NCI-H2029 treated with DMSO at 0.1 percent for 48 hours (cell line): ENCODE data around the gene ABCA13.
A peak's percentile ranks its signal among the peaks of the same experiment; 100 is the strongest.

Source experiments
- DNase-seq: peaks from one replicate; lab custom pipeline; 2025; lab: John Stamatoyannopoulos, UW

The ABCA13 gene

DNA sequence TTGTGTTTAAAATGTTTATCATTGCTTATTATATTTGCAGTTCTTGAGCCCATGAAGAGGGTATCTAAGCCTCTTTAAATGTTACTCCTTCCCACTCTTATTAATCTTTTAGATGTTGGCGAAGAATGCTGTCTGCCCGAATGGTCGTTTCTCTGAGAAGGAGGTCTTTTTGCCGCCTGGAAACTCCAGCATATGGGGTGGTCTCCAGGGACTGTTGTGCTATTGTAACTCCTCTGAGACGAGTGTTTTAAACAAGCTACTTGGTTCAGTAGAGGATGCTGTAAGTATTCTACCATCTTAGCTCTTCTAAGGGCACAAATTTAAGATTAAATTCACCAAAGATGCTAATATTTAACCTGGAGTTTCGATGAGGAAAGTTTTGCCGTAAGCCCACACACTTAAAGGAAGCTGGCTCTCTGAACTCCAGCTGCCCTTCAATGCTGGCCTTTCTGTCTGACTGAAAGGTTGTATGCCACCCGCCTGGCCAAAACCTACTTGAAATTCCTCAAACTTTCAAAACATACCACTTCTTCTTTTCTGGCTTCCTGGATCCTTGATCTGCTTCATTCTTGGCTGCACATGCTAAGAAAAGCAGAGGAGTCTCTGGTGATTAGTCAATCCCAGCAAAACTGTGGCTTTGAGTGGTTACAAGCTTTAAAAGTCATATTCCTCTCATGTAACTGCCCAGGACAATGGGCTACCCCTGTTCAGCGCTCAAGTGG, 74.7 kb downstream of the ABCA13 start:
- no peak for DNase-seq

DNA sequence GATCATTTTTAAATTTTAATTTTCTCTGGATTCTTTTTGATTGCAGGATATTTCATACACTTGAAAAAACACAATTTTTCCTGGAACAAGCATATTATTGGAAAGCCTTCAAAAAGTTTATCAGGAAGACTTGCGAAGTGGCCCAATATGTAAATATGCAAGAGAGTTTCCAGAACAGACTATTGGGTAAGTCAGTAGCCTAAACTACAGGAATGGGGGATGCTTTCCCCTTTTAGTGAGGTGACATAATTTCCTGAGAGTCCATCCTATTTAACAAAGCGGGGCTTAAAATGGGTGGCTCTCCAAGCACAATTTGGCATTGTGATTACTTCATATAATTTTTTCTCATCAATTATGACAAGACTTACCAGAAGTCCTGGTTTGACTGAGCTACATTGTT, 77.9 kb downstream of the ABCA13 start:
- no peak for DNase-seq

DNA sequence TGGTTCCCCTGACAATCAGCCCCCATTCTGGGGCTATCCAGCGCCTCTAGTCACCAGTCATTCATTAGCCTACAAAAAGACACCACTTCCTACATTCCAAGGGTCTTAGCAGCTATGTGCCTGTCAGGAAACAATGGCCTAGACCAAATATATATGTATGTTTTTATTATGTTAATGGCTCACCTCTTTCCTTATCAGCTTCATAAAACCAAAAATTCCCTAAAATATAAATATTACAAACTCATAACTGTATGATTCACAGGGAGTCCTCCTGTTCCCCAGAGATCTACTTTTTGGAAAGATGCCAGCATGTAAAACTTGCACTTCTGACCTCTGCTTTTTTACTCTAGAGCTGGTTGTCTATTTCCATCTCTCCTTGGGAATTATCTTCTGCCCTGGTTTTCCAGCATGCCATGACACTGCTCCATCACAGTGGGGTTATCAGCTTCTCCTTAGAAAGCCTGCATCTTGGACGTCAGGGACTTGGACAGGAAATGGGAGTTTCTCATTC, 79.2 kb downstream of the ABCA13 start:
- DNase-seq = no peak

DNA sequence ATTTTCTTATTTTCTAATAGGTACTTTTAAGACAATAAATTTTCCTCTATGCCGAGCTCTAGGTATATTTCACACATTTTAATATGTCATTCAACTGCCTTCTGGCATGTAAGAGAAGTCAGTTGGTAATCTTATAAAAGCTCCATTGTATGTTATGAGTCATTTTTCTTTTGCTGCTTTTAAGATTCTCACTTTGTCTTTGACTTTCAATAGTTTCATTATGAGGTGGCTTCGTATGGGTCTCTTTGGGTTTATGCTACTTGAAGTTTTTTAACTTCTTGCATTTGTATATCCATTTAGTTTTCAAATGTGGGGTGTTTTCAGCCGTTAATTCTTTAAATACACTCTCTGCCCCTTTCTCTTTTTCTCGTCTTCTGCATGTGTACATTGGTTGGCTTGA, 80.5 kb downstream of the ABCA13 start:
- DNase-seq = no peak

DNA sequence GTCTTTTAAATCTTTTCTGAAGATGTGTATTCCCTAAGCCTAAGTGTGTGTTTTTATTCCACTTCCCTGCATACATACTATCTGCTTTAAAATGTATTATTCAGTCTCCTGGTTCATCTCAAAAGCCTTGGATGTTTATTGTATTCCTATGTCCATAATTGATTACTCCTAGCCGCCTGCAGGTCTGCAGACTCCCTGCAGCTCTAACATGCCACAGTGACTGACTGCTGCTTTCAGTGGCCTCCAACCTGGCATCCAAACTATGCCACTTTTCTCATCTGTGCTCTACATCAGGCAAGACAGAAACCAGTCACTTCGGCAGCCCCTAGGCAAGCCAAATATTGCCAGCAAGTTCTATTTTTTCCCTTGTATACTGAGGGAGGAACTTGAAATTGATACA, 81.7 kb downstream of the ABCA13 start:
- no peak for DNase-seq

DNA sequence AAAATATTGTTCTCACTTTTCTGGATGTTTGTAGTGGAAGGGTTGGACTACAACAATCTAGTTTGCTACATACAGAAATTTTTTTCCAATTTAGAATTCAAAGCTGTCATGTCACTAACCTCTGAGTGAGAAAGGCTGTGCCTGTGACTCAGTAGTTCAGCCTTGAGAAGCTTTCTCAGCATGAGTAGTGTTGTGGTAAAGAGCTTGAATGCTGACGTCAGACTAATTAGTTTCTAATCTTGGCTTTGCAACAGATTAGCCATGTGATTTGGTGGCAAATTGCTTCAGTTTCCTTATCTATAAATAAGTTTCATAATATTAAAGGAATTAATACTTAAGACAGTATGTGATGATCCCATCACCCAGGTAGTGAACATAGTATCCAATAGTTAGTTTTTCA, 83.8 kb downstream of the ABCA13 start:
- no peak for DNase-seq

DNA sequence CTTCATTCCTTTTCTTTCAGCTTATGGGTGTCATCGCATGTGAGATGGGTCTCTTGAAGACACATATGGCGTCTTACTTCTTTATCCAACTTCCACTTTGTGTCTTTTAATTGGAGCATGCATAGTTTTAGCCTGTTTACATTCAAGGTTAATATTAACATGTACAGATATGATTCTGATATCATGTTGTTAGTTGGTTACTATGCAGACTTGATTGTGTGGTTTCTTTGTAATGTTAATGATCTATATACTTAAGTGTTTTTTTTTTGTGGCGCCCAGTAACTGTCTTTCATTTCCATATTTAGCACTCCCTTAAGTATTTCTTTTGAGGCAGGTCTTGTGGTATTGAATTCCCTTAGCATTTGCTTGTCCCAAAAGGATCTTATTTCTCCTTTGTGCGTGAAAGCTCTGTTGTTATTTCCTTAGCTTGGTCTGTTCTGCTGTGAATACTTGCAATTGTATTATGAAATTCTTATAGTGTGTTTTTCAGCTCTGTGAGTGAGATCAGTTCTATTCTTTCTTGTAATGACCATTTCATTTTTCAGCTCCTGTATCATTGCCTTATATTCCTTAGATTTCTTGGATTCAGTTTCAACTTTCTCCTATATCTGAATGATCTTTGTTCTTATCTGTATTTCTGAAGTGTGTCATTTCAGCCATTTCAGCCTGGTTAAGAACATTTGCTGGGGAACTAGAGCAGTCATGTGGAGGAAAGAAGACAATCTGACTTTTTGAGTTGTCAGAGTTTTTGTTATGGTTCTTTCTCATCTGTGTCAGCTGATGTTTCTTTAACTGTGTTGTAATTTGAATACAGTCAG, 88.4 kb downstream of the ABCA13 start:
- no peak for DNase-seq

DNA sequence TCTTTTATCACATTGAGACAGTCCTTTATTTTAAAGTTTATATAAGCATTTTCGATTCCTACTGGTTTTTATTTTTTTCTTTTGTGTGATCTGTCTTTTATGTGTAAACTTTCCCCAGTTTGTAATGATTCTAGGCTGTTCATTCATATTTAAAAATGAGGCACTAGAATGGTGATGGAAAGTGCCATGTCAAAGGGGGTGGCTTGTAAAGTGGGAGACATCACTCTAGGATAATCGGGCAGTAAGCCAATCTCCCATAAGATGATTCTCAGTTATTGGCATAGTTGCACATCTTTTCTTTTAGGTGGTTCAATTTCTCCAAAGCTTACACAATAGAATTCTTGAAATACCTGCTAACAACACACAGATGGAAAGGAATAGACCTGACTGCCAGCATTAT, 90.4 kb downstream of the ABCA13 start:
- no peak for DNase-seq

DNA sequence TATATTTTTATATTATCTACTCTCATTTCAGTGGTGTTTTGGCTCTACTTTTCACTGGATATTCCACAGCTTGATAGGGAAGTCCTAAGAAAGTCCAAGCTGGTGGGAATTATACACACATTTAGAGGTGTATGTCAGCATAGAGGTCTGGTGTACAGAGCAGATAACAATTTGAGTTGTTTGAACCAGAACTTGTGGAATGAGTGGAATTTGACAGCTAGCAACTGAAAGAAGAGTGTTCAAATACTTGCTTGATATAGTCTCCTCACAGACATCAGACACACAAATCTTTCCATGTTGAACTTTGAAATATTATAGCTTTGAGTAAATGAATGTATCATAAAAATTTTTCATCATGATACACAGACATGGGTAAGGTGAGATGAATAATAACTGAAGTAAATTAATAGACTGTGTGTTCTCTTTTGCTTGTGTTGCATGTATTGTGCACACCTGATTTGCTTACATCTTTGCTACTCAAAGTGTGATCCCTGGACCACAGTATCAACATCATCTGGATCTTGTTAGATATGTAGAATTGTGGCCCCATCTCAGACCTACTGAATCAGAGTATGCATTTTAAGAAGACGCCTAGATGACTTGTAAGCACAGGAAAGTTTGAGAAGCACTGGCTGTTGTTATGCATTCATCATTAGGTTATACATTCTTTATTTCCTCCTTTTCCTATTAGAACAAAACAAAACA, 91.5 kb downstream of the ABCA13 start:
- no peak for DNase-seq

DNA sequence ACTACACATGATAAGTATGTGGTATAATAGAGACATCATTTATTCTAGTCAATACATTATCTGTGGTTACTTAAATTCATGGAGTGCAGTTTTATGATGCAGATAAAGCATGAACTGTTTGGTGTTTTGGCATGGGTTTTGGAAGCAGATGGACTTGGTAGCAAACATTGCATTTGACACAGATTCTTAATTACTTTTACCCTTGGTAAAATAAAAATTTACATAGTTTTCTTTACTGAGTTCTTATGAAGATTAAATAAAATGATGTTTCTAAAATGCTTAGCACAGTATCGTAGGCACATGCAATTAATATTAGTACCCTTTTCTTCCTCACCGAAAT, 92.0 kb downstream of the ABCA13 start:
- no peak for DNase-seq

DNA sequence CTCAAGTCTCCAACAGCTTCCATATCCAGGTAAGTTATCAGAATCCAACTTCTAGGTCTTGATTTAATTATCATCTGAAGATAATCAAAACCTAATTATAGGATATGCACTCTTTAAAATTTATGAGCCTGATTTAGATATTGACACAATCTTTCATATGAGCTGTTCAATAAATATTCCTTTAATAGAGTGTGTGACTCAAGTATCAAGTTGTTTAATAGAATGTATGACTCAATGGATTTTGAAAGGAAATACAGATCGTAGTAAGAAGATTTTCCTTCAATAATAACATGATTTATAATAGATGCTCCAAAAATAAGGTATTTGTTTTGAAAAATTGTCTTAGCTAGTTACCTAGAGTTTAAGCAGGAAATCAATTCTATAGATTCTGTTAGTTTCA, 97.8 kb downstream of the ABCA13 start:
- DNase-seq = no peak

DNA sequence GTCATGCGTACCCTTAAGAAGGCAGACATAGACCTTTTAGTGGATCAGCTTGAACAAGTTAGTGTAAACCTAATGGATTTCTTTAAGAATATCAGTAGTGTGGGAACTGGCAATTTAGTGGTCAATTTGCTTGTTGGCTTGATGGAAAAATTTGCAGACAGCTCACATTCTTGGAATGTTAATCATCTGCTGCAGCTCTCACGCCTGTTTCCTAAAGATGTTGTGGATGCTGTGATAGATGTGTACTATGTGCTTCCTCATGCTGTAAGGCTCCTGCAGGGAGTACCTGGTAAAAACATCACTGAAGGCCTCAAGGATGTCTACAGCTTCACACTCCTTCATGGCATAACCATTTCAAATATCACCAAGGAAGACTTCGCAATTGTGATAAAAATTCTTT, 103.4 kb downstream of the ABCA13 start:
- DNase-seq = no peak

DNA sequence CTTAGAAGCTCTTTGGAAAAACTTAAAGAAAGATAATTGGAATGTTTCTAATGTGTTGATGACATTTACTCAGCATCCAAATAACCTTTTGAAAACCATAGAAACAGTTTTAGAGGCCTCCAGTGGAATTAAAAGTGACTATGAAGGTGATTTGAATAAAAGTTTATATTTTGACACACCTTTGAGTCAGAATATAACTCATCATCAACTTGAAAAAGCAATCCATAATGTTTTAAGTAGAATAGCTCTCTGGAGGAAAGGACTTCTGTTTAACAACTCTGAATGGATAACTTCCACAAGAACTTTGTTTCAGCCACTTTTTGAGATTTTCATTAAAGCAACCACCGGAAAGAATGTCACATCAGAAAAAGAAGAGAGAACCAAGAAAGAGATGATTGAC, 108.2 kb downstream of the ABCA13 start:
- DNase-seq = no peak

DNA sequence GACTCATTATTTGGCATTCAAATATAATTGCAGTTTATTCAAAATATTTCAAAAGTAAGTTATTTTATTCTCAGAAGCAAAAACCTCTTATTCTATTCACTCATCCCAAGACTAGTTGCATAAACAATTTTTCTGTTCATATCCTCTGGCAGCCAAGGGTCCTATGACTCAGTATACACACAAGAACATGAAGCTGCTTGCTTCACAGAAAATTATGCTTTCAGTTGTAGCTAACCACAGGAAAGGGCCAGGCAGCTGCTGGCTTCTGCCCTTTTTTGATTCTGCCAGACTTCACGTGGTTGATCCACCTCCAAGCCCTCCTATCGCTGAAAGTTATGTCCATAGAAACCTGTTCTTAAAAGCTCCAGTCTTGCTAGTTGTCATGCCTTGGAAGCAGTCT, 108.8 kb downstream of the ABCA13 start:
- DNase-seq = no peak

DNA sequence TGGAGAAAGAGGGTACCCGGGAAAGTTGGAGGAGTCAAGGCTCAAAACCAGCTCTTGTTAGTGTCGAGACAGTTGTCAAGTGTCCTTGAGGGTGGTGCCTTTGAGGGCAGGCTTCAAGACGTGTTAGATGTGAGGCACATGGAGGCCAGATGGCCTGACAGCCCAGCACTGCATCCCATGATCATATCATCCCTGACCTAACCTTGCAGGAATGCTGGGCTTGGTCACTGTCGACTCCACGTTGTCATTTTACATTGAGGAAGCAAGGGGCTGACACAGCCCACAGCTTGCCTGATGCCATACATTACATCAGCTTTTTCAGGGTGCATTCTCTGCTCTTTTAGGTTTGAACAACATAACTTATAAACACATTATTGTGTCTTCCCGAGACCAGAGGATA, 114.1 kb downstream of the ABCA13 start:
- DNase-seq = no peak

DNA sequence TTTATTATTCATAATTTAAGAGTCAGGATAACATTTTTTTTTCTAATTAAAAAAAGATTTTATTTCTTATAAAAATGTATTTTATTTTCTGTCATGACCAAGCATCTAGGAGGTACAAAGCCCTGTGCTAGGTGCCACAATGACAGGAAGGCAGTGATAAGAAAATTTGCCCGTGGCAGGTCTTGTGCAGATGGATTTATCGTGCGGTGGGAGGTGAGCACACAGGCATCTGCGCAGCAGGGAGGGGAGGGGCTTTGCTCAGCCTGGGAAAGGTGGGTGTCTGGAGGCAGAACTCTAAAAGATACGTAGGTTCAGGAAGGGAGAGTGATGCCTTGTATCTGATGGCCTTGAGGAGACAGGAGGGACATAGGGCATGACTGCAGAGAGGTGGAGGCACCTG, 115.6 kb downstream of the ABCA13 start:
- no peak for DNase-seq

DNA sequence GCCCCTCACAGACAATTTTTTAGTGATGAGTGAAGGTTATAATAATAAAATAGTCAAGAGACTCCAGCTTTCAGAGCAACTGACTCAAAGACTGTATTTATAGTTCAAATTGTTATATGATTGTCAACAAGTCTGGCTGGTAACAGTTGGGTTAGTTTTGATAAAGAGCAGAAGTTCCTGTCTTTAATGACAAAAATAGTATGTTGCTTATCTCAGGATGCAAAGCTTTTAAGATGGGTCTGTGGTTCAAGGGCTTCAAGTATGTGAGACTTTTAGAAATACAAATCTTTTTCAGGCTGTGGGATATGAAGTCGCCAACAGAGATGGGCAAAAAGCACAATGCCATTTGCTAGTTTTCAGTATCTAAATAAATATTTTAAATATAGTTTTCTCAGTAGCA, 118.4 kb downstream of the ABCA13 start:
- DNase-seq = no peak

DNA sequence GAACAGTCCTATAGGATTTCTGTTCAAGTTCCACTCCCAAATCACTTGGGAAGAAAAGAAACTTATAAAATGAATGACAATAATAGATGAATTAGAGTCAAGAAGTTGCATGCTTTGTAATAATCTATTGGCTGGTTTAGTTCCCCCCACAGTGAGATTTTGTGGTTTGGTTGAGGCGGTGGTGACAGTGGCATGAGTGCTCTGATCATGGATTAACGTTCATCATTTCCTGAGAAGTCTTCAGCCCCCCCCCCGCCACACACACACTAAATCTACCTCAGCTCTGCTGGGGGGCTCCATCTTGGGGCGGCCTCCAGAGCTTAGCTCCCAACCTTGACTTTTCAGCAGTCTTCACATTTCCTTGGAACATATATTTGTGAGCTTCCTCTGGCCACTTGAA, 121.7 kb downstream of the ABCA13 start:
- DNase-seq = no peak

DNA sequence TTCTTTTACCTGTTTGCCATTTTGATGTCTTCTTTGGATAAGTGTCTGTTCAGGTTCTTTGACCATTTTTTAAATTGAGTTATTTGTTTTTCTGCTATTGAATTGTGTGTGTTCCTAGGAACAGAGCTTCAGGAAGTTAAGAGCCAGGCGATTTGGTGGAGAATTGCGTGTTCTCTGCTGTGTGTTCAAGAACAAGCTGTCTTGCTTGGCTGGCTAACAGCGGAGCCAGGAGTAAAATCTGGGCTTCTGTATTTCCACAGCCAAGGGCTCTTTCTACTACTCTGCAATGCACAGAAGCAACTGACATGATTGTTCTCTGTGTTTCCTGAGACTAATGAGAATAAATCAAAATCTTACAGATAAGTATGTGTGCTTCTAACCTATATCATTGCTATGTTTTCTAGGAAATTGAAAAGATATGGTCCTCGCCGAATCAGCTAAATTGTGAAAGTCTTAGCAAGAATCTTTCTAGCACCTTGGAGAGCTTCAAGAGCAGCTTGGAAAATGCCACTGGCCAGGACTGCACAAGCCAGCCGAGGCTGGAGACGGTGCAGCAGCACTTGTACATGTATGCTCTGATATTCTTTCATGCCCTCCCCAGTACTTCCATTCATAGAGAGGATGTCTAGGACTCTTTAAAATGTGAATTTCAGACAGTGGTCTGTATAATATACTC, 124.2 kb downstream of the ABCA13 start:
- no peak for DNase-seq

DNA sequence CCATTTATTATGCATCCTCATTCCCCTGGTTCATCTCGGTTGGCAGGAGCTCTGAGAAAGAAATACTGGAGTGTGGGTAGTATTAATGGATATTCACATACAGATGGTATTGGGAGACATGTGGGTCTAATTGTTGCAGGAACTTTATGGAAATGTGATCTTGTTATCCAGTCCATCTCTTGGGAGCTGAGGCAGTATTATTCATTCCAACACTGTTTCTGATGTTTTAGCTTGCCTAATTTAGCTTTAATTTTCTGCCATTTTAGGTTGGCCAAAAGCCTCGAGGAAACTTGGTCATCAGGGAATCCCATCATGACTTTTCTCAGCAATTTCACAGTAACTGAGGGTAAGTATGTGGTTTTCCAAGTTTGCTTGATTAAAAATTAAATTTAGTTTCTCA, 125.7 kb downstream of the ABCA13 start:
- DNase-seq = no peak

DNA sequence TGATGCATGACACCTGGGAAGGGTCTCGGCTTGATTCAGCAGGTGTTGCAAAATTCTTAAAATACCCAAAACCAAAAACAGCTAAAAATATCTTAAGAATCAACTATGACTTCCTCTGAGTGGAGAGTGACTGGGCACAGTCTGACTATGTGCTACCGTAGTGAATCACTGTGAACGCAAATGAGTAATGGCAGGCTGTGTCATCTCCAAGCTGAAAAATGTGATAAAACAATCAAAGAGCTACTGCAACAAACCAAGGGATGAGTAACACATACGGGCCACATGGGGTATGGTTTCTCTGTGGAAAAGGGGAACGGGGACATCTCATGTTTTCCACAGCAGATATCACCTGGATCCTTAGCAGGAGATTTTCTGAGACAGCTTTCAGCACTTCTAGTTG, 127.5 kb downstream of the ABCA13 start:
- DNase-seq = no peak

DNA sequence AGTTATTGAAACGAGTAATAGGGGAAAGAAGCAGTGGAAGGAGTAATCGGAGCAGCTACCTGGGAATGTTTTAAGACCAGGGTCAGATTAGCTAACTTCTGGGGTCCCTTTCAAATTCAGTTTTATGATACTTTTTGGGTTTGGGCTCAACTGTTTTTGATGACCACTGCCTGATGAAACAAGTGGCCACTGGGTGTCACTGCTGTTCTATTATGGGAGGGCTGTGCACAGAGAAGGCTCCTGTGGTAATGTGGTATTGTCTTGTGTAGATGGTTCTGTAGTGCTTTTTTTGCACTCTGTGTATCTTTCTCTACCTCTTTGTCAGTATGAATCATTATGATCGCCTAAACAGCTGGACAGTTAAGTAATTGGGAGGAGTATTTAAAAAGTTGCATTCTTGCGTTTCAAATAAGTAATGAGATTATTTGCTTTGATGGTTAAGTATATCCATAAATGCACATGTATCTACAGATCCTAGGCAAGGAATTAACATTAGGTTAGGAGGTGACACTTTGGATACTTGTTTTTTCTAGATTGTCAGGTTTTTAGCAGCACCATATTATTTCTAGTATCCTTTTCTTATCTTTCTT, 128.4 kb downstream of the ABCA13 start:
- DNase-seq = peak; percentile 35
